ENCODE results near the gene ARHGEF28. TPM values are rescaled to one million over a fixed set of nuclear protein-coding genes. Genes with fewer than 3 reads are reported as not detected.

The ARHGEF28 gene
- total and polyA plus RNA-seq, 2 donors (not counting 1 experiment from before 2014, with no cell fraction given): not detected

DNA sequence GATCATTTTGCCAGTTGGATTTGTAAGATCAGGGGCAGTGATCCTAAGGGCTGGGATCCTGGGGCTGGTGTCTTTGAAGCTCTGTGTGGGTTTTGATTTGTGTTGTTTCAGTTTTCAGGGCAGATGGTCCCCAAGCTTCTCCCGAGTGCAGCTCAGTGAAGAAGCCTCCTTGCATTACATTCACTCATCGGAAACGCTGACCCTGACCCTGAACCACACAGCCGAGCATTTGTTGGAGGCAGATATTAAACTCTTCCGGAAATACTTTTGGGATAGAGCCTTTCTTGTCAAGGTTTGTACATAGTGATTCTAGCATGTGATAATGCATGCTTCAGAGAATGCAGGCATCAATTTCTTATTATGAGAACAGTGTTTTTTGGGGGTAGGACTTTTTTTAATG, 150.4 kb downstream of the ARHGEF28 start:
- H2AFZ ChIP-seq (ENCODE audit: insufficient read depth, low read depth, low read length, poor library complexity, severe bottlenecking): no peak overlapping the region
- DNase-seq: no peak
- no peaks in the 10 kb centered on the region for H3K79me2 ChIP-seq (ENCODE audit: control insufficient read depth, insufficient read depth, low read length)
- intact Hi-C loops (cut with micrococcal nuclease): no loop called here
- H3K9ac ChIP-seq (ENCODE audit: low read length): no peak overlapping the region
- no peaks in the 10 kb centered on the region for H3K4me1 ChIP-seq (ENCODE audit: control insufficient read depth in 2 of 2, insufficient read depth in 2 of 2, low read length in 2 of 2)
- H4K20me1 ChIP-seq (ENCODE audit: control insufficient read depth, insufficient read depth, low read length, poor library complexity, severe bottlenecking): no peaks in the 10 kb centered on the region
- no peak overlapping the region for H3K27ac ChIP-seq (ENCODE audit: low read length in 2 of 2)
- Mint-ChIP-seq H3K4me1 (no peaks in the 10 kb centered on the region), H3K9me3 (ENCODE audit: insufficient read depth) (no peaks in the 10 kb centered on the region), H3K27me3 (peaks cover 3% of the 10 kb centered on the region), H3K4me3 (no peak overlapping the region), H3K27ac (no peak overlapping the region)
- no peaks in the 10 kb centered on the region for H3K9me3 ChIP-seq (ENCODE audit: control extremely low read depth in 1 of 3, control insufficient read depth in 2 of 3, insufficient read depth in 1 of 3, low read length in 2 of 3)
- TF ChIP-seq, protein P1, sequence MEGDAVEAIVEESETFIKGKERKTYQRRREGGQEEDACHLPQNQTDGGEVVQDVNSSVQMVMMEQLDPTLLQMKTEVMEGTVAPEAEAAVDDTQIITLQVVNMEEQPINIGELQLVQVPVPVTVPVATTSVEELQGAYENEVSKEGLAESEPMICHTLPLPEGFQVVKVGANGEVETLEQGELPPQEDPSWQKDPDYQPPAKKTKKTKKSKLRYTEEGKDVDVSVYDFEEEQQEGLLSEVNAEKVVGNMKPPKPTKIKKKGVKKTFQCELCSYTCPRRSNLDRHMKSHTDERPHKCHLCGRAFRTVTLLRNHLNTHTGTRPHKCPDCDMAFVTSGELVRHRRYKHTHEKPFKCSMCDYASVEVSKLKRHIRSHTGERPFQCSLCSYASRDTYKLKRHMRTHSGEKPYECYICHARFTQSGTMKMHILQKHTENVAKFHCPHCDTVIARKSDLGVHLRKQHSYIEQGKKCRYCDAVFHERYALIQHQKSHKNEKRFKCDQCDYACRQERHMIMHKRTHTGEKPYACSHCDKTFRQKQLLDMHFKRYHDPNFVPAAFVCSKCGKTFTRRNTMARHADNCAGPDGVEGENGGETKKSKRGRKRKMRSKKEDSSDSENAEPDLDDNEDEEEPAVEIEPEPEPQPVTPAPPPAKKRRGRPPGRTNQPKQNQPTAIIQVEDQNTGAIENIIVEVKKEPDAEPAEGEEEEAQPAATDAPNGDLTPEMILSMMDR (IDR thresholded peaks at IDR 0.05): no peak
- no peak for TF ChIP-seq EZH2 (IDR thresholded peaks at IDR 0.05; ENCODE audit: borderline replicate concordance, insufficient read depth, low read depth, low read length, poor library complexity, severe bottlenecking)
- no peaks in the 10 kb centered on the region for H3K36me3 ChIP-seq (replicated peaks in 1 of 2; ENCODE audit: control extremely low read depth in 1 of 2, control insufficient read depth in 1 of 2, extremely low read depth in 1 of 2, insufficient read depth in 2 of 2, low read length in 1 of 2)
- CTCF ChIA-PET: no interaction called here
- no peak overlapping the region for H3K4me3 ChIP-seq (ENCODE audit: control extremely low read depth in 1 of 5, extremely low read depth in 1 of 5, insufficient read depth in 1 of 5, low read depth in 2 of 5, low read length in 4 of 5)
- POLR2A ChIA-PET: no interaction called here
- H3K4me2 ChIP-seq (replicated peaks; ENCODE audit: low read depth, low read length, poor library complexity, severe bottlenecking): no peak overlapping the region
- WGBS (ENCODE audit: insufficient coverage): 100% methylated on average over 2 of the region's 5 CpGs
- peaks cover 0 to 3% (median 0%) of the 10 kb centered on the region in 4 experiments for H3K27me3 ChIP-seq (replicated peaks in 1 of 4; ENCODE audit: control extremely low read depth in 1 of 4, control insufficient read depth in 3 of 4, insufficient read depth in 4 of 4, low read length in 3 of 4)
- no peak for ATAC-seq (ENCODE audit: low read depth)

DNA sequence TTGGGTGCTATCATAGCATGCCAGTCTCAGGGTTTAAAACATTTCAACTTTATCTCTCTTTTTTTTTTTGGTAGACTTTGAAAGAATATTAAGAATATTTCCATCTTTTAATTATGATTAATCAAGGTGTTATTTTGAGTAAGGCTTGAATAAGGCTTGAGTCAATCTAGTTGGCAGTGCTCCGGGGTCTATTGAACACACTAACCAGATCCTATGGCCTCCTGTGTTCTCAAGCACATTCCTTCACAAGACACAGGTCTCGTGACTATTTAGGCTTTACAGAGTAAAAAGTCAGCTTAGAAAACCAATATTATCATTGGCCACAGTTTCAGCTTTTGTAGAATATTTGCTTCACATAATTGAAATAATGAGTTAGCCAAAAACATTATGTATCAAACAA, 151.2 kb downstream of the ARHGEF28 start:
- Mint-ChIP-seq H3K4me3 (no peak overlapping the region), H3K9me3 (ENCODE audit: insufficient read depth) (no peaks in the 10 kb centered on the region), H3K27ac (no peak overlapping the region), H3K27me3 (peaks cover 3% of the 10 kb centered on the region), H3K4me1 (no peaks in the 10 kb centered on the region)
- ATAC-seq (ENCODE audit: low read depth) (no peak), DNase-seq (no peak)
- Histone ChIP-seq H3K9ac (ENCODE audit: low read length) (no peak overlapping the region), H3K36me3 (replicated peaks in 1 of 2; ENCODE audit: control extremely low read depth in 1 of 2, control insufficient read depth in 1 of 2, extremely low read depth in 1 of 2, insufficient read depth in 2 of 2, low read length in 1 of 2) (no peaks in the 10 kb centered on the region), H3K4me2 (replicated peaks; ENCODE audit: low read depth, low read length, poor library complexity, severe bottlenecking) (no peak overlapping the region), H3K79me2 (ENCODE audit: control insufficient read depth, insufficient read depth, low read length) (no peaks in the 10 kb centered on the region), H3K27me3 (replicated peaks in 1 of 4; ENCODE audit: control extremely low read depth in 1 of 4, control insufficient read depth in 3 of 4, insufficient read depth in 4 of 4, low read length in 3 of 4) (peaks cover 0 to 3% (median 0%) of the 10 kb centered on the region in 4 experiments), H3K27ac (ENCODE audit: low read length in 2 of 2) (no peak overlapping the region), H2AFZ (ENCODE audit: insufficient read depth, low read depth, low read length, poor library complexity, severe bottlenecking) (no peak overlapping the region), H3K4me1 (ENCODE audit: control insufficient read depth in 2 of 2, insufficient read depth in 2 of 2, low read length in 2 of 2) (no peaks in the 10 kb centered on the region), H3K4me3 (ENCODE audit: control extremely low read depth in 1 of 5, extremely low read depth in 1 of 5, insufficient read depth in 1 of 5, low read depth in 2 of 5, low read length in 4 of 5) (no peak overlapping the region), H3K9me3 (ENCODE audit: control extremely low read depth in 1 of 3, control insufficient read depth in 2 of 3, insufficient read depth in 1 of 3, low read length in 2 of 3) (no peaks in the 10 kb centered on the region), H4K20me1 (ENCODE audit: control insufficient read depth, insufficient read depth, low read length, poor library complexity, severe bottlenecking) (no peaks in the 10 kb centered on the region)
- CTCF ChIA-PET: no interaction called here
- TF ChIP-seq, protein P1 (IDR thresholded peaks at IDR 0.05): no peak
- TF ChIP-seq EZH2 (IDR thresholded peaks at IDR 0.05; ENCODE audit: borderline replicate concordance, insufficient read depth, low read depth, low read length, poor library complexity, severe bottlenecking): no peak
- intact Hi-C loops (cut with micrococcal nuclease): no loop called here
- 100% methylated on average over 1 of the region's 2 CpGs for WGBS (ENCODE audit: insufficient coverage)
- POLR2A ChIA-PET: no interaction called here

Data from B cell (primary cell).